H9 (cell line): Measurements from ENCODE around the gene IFRD2. TPM values are rescaled to one million over a fixed set of nuclear protein-coding genes. Genes with fewer than 3 reads are reported as not detected.

Experiments used
- DNase-seq: peaks from one replicate; pipeline ENCODE4 v3.0.0-alpha.2; 2017
- H2AFZ ChIP-seq: one replicate; pipeline ENCODE4 v1.6.1; 2013; ENCODE audit warnings: mild to moderate bottlenecking, low read length, control low read depth, moderate library complexity
- H2AK5ac ChIP-seq: 2 replicates; pipeline ENCODE4 v1.6.1; 2013; ENCODE audit warnings: low read length, control low read depth, mixed read lengths; ENCODE audit not compliant: insufficient read length
- H2BK120ac ChIP-seq: one replicate; pipeline ENCODE4 v1.6.1; 2013; ENCODE audit warnings: low read depth, mild to moderate bottlenecking, low read length, control low read depth, inconsistent platforms; ENCODE audit not compliant: poor library complexity, severe bottlenecking
- H2BK12ac ChIP-seq: 2 replicates; pipeline ENCODE4 v1.6.1; 2013; ENCODE audit warnings: low read length, control low read depth, mixed read lengths, low read depth; ENCODE audit not compliant: insufficient read length
- H2BK15ac ChIP-seq: 2 replicates; pipeline ENCODE4 v1.6.1; 2013; ENCODE audit warnings: low read depth, low read length, control low read depth
- H2BK20ac ChIP-seq: one replicate; pipeline ENCODE4 v1.6.1; 2013; ENCODE audit warnings: low read depth, mild to moderate bottlenecking, low read length, control low read depth, inconsistent platforms; ENCODE audit not compliant: poor library complexity, severe bottlenecking
- H2BK5ac ChIP-seq: 2 replicates; pipeline ENCODE4 v1.6.1; 2013; ENCODE audit warnings: low read length, control low read depth, mixed read lengths; ENCODE audit not compliant: insufficient read length
- H3K14ac ChIP-seq: 2 replicates; pipeline ENCODE4 v1.6.1; 2013; ENCODE audit warnings: low read length, control low read depth; ENCODE audit not compliant: insufficient read depth
- H3K18ac ChIP-seq: 2 replicates; pipeline ENCODE4 v1.6.1; 2013; ENCODE audit warnings: low read depth, mild to moderate bottlenecking, mixed read lengths, low read length, control low read depth; ENCODE audit not compliant: insufficient read length
- H3K23ac ChIP-seq: 2 replicates; pipeline ENCODE4 v1.6.1; 2013; ENCODE audit warnings: low read length, control low read depth, mixed read lengths, low read depth; ENCODE audit not compliant: insufficient read length
- H3K23me2 ChIP-seq: 2 replicates; pipeline ENCODE4 v1.6.1; 2013; ENCODE audit warnings: low read depth, mild to moderate bottlenecking, mixed read lengths, low read length, control low read depth; ENCODE audit not compliant: insufficient read length, poor library complexity, severe bottlenecking
- H3K27ac ChIP-seq: 2 replicates; pipeline ENCODE4 v1.5.1; 2013; ENCODE audit warnings: low read length, control low read depth, mixed read lengths, low read depth; ENCODE audit not compliant: insufficient read length
- H3K27me3 ChIP-seq: 2 replicates; pipeline ENCODE4 v1.6.1; 2013; ENCODE audit warnings: low read length, control low read depth, inconsistent platforms; ENCODE audit not compliant: insufficient read depth
- H3K4ac ChIP-seq: 2 replicates; pipeline ENCODE4 v1.6.1; 2013; ENCODE audit warnings: low read depth, mild to moderate bottlenecking, control low read depth, inconsistent platforms, low read length, moderate library complexity
- H3K4me1 ChIP-seq: 2 replicates; pipeline ENCODE4 v1.6.1; 2013; ENCODE audit warnings: low read length, control low read depth, inconsistent platforms; ENCODE audit not compliant: insufficient read depth
- H3K4me2 ChIP-seq: 2 replicates; pipeline ENCODE4 v1.6.1; 2013; ENCODE audit warnings: low read length, control low read depth, mixed read lengths; ENCODE audit not compliant: insufficient read length, insufficient read depth
- H3K56ac ChIP-seq: 2 replicates; pipeline ENCODE4 v1.6.1; 2013; ENCODE audit warnings: low read depth, mild to moderate bottlenecking, mixed read lengths, low read length, control low read depth; ENCODE audit not compliant: insufficient read length
- H3K79me1 ChIP-seq: 2 replicates; pipeline ENCODE4 v1.6.1; 2013; ENCODE audit warnings: low read depth, mild to moderate bottlenecking, moderate library complexity, low read length, control low read depth, inconsistent platforms; ENCODE audit not compliant: insufficient read depth, poor library complexity, severe bottlenecking
- H3K79me2 ChIP-seq: 2 replicates; pipeline ENCODE4 v1.6.1; 2013; ENCODE audit warnings: low read length, control low read depth, inconsistent platforms; ENCODE audit not compliant: insufficient read depth
- H3K9ac ChIP-seq: 2 replicates; pipeline ENCODE4 v1.6.1; 2013; ENCODE audit warnings: low read length, control low read depth, mixed read lengths; ENCODE audit not compliant: insufficient read length; ENCODE audit errors: extremely low read depth
- H3K9me3 ChIP-seq: one replicate; pipeline ENCODE4 v1.6.1; 2013; ENCODE audit warnings: low read depth, low read length, inconsistent platforms; ENCODE audit not compliant: control insufficient read depth
- H3T11ph ChIP-seq: one replicate; pipeline ENCODE4 v1.6.1; 2013; ENCODE audit warnings: mild to moderate bottlenecking, low read length, control low read depth, inconsistent platforms
- H4K20me1 ChIP-seq: one replicate; pipeline ENCODE4 v1.6.1; 2013; ENCODE audit not compliant: control insufficient read depth, insufficient read length, insufficient read depth
- H4K5ac ChIP-seq: 2 replicates; pipeline ENCODE4 v1.6.1; 2013; ENCODE audit warnings: low read depth, mild to moderate bottlenecking, mixed read lengths, low read length, control low read depth; ENCODE audit not compliant: insufficient read length
- H4K8ac ChIP-seq: replicated peaks from 2 replicates; pipeline ENCODE4 v1.6.1; 2013; ENCODE audit warnings: low read length, control low read depth, mixed read lengths, low read depth; ENCODE audit not compliant: insufficient read length
- H4K91ac ChIP-seq: 2 replicates; pipeline ENCODE4 v1.6.1; 2013; ENCODE audit warnings: low read depth, mild to moderate bottlenecking, moderate library complexity, mixed read lengths, low read length, control low read depth; ENCODE audit not compliant: insufficient read length
- H3K27ac Mint-ChIP-seq, 3 experiments: 2 replicates in 2 of 3; 3 replicates in 1 of 3; pipeline ENCODE4 v1.8.0; 2020 to 2021; ENCODE audit warnings: mixed read lengths in 3 of 3, mild to moderate bottlenecking in 1 of 3, moderate library complexity in 1 of 3
- H3K27me3 Mint-ChIP-seq: 2 replicates; pipeline ENCODE4 v1.8.0; 2021; ENCODE audit warnings: low read depth, mild to moderate bottlenecking, moderate library complexity, mixed read lengths
- H3K36me3 Mint-ChIP-seq, 3 experiments: 2 replicates in 2 of 3; 3 replicates in 1 of 3; pipeline ENCODE4 v1.8.0; 2020 to 2021; ENCODE audit warnings: low read depth in 3 of 3, mixed read lengths in 3 of 3; ENCODE audit not compliant: insufficient read depth in 1 of 3
- H3K4me1 Mint-ChIP-seq, 2 experiments: 2 replicates each; pipeline ENCODE4 v1.8.0; 2020; ENCODE audit warnings: mixed read lengths in 2 of 2
- H3K4me3 Mint-ChIP-seq, 2 experiments: 2 replicates in 1 of 2; 3 replicates in 1 of 2; pipeline ENCODE4 v1.8.0; 2020 to 2021; ENCODE audit warnings: mild to moderate bottlenecking in 2 of 2, mixed read lengths in 2 of 2, moderate library complexity in 1 of 2
- H3K9me3 Mint-ChIP-seq, 2 experiments: 2 replicates in 1 of 2; 3 replicates in 1 of 2; pipeline ENCODE4 v1.8.0; 2020; ENCODE audit warnings: mild to moderate bottlenecking in 2 of 2, mixed read lengths in 2 of 2, moderate library complexity in 1 of 2
- WGBS: extraction: QIAGEN DNeasy Blood & Tissue Kit; methylation state at CpG from one replicate; pipeline ENCODE4 v1.1.7; 2013; ENCODE audit warnings: missing lambda C conversion rate, low lambda C conversion rate, mixed read lengths; ENCODE audit not compliant: insufficient read length; ENCODE audit errors: extremely low coverage; 5-methylcytosine and 5-hydroxymethylcytosine counted together
- total RNA-seq: library from RNA; stranded (reverse); gene quantifications from 2 replicates; pipeline ENCODE4 v1.2.1, GENCODE V29; 2021
- TF ChIP-seq, protein P1 (sequence below): fragments of 200-600 bp; sonication (generic); conservative IDR thresholded peaks from 3 replicates; pipeline ENCODE4 v1.8.0; 2021; ENCODE audit warnings: antibody characterized with exemption, mild to moderate bottlenecking

The IFRD2 gene
- total RNA-seq, 1 experiment from 2014 or later = 109 TPM

DNA sequence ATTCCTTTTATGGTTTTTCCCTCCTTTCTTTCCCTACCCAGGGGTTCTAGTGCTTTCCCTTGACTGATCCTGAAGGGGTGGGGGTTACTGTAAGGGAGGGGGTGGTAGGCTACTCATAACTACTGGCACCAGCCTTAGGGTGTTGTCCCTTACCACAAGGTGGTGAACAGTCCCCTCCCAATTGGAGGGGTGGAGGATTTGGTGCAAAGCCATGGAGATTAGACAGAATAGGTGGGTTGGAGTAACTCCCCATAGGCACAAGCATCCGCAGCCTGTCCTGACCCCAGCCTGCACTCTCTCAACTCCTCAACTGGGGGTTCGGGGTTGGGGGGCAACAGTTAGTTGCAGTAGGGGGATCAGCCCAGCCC lies 32.9 kb upstream of the IFRD2 start:
- no CpG with 5 or more reads among the region's 2 CpGs for WGBS
- Histone ChIP-seq H3K14ac (no peak overlapping the region), H2AK5ac (no peak overlapping the region), H3T11ph (no peak overlapping the region), H3K18ac (no peak overlapping the region), H2BK5ac (no peak overlapping the region), H3K4me1 (peaks cover 6% of the 10 kb centered on the region; the same call in 1 of the 2 replicates), H2BK20ac (no peak overlapping the region), H3K23me2 (peaks cover 24% of the 10 kb centered on the region), H2BK15ac (no peak overlapping the region), H3K79me1 (peaks cover 6% of the 10 kb centered on the region), H3K56ac (no peak overlapping the region), H3K4ac (no peak overlapping the region), H4K91ac (no peak overlapping the region), H3K27me3 (no peaks in the 10 kb centered on the region), H3K27ac (no peak overlapping the region), H2BK12ac (no peak overlapping the region), H2AFZ (no peak overlapping the region), H4K20me1 (no peaks in the 10 kb centered on the region), H3K9me3 (no peaks in the 10 kb centered on the region), H3K79me2 (peaks cover 8% of the 10 kb centered on the region; the same call in 1 of the 2 replicates), H4K5ac (no peak overlapping the region), H3K4me2 (no peak overlapping the region), H2BK120ac (no peak overlapping the region), H4K8ac (no peak overlapping the region), H3K9ac (no peak overlapping the region), H3K23ac (no peak overlapping the region)
- no peak overlapping the region for H3K4me3 Mint-ChIP-seq
- H3K27me3 Mint-ChIP-seq = no peaks in the 10 kb centered on the region; the same call in 1 of the 2 replicates
- H3K4me1 Mint-ChIP-seq = peaks cover 20 to 36% of the 10 kb centered on the region in 2 experiments
- H3K36me3 Mint-ChIP-seq = peaks cover 16 to 34% (median 19%) of the 10 kb centered on the region in 3 experiments
- no peaks in the 10 kb centered on the region for H3K9me3 Mint-ChIP-seq
- no peak overlapping the region for H3K27ac Mint-ChIP-seq
- DNase-seq = no peak
- TF ChIP-seq, protein P1, sequence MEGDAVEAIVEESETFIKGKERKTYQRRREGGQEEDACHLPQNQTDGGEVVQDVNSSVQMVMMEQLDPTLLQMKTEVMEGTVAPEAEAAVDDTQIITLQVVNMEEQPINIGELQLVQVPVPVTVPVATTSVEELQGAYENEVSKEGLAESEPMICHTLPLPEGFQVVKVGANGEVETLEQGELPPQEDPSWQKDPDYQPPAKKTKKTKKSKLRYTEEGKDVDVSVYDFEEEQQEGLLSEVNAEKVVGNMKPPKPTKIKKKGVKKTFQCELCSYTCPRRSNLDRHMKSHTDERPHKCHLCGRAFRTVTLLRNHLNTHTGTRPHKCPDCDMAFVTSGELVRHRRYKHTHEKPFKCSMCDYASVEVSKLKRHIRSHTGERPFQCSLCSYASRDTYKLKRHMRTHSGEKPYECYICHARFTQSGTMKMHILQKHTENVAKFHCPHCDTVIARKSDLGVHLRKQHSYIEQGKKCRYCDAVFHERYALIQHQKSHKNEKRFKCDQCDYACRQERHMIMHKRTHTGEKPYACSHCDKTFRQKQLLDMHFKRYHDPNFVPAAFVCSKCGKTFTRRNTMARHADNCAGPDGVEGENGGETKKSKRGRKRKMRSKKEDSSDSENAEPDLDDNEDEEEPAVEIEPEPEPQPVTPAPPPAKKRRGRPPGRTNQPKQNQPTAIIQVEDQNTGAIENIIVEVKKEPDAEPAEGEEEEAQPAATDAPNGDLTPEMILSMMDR = no peak
